GM23248 (cell line): ENCODE data around the gene MYADML2.

ENCODE experiments used
- EZH2 ChIP-seq: fragments of 200-600 bp; sonication (generic); IDR thresholded peaks from 2 replicates; pipeline ENCODE4 v1.6.1; 2018; ENCODE audit warnings: antibody characterized with exemption, mild to moderate bottlenecking; ENCODE audit not compliant: insufficient read depth, poor library complexity, severe bottlenecking
- EZH2phosphoT487 ChIP-seq: fragments of 200-600 bp; sonication (generic); IDR thresholded peaks from 2 replicates; pipeline ENCODE4 v1.6.1; 2018; ENCODE audit warnings: antibody characterized with exemption, moderate library complexity, mild to moderate bottlenecking, low read depth; ENCODE audit not compliant: insufficient read depth

DNA sequence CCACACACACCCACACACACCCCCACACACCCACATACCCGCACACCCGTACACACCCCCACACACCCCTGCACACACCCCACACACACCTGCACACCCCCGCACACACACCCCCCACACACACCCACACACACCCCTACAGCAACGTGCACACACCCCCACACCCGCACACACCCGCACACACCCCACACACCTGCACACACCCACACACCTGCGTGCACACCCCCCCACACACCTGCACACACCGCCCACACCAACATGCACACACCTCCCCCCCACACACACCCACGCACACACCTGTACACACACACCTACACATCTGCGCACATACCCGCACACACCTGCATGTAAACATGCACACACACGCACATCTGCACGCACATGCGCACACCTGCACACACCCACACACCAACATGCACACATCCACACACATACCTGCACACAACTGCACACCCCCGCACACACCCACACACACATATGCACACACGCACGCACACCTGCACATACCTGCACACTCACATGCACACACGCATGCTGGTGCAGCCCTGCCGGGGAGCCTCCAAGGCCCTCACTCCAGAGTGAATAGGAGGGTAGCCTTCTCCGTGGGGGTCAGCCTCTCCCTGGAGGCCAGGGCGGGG, 37.9 kb upstream of the MYADML2 start:
- TF ChIP-seq EZH2 (no peak), EZH2phosphoT487 (no peak)
